ENCODE measurements around the gene COA1.

DNA sequence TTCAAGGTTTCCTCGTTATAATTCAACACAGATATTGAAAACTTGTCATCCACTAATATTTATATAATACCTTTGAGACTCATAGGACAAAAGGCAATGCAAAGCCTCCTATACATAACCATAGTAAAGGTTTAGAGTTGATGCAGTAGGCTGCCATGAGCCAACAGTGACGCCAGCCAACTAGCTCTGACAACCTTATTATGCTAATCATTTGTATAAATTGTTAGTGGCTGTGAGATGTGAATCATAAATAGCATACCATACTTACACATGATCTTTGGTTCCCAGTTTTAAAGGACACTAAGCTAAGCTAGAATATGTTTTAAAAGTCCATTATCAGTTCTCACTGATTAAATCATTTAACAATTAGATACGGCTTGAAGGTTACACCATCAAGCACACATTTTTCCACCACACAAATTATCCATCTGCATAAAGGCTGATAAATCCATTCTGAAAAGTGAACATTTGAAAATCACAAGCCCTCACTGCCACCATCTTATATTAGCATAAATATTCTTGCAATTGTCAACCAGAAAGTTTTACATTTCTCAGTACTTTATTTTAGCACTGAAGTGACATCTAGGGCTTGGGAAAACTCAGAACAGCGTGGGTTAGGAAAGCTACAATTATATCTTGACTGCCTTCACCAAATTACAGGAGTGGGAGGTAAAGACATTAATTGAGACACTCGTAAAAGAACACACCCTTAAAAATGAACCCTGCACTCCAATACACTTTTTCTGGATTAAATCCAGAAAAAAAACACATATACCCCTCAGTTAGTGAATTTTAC, 30.7 kb downstream of the COA1 start:
- no peak for TF ChIP-seq POLR2A (IDR thresholded peaks at IDR 0.05)
- TF ChIP-seq, protein P1, sequence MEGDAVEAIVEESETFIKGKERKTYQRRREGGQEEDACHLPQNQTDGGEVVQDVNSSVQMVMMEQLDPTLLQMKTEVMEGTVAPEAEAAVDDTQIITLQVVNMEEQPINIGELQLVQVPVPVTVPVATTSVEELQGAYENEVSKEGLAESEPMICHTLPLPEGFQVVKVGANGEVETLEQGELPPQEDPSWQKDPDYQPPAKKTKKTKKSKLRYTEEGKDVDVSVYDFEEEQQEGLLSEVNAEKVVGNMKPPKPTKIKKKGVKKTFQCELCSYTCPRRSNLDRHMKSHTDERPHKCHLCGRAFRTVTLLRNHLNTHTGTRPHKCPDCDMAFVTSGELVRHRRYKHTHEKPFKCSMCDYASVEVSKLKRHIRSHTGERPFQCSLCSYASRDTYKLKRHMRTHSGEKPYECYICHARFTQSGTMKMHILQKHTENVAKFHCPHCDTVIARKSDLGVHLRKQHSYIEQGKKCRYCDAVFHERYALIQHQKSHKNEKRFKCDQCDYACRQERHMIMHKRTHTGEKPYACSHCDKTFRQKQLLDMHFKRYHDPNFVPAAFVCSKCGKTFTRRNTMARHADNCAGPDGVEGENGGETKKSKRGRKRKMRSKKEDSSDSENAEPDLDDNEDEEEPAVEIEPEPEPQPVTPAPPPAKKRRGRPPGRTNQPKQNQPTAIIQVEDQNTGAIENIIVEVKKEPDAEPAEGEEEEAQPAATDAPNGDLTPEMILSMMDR (IDR thresholded peaks at IDR 0.05) = no peak

Measured in testis (tissue), 2 donors.